HG02852 (cell line): ENCODE data around the gene USF2.
A peak's percentile ranks its signal among the peaks of the same experiment; 100 is the strongest.

Experiments
- ATAC-seq: cut with Tn5 transposase; IDR thresholded peaks from one replicate; pipeline ENCODE4 v1.9.1; 2021; ENCODE audit warnings: mild to moderate bottlenecking, moderate library complexity; ENCODE audit not compliant: unreplicated experiment

Gene USF2

GRCh38 chr19:35240327-35240726, 28.4 kb upstream of the USF2 start:
- ATAC-seq = no peak

DNA sequence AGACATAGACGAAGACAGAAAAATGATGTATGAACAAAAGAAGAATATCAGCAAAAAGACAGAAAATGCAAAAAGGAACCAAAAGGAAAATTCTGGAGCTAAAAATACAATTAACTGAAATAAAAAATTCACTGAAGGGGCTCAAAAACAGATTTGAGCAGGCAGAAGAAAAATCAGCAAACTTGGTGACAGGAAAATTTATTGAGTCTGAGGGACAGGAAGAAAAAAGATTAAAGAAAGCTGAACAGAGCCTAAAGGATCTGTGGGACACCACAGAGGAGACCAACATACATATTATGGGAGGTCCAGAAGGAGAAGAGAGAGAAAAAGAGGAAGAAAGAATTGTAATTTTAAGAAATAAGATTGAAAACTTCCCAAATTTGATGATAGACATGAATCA, 27.3 kb upstream of the USF2 start:
- ATAC-seq = no peak

DNA sequence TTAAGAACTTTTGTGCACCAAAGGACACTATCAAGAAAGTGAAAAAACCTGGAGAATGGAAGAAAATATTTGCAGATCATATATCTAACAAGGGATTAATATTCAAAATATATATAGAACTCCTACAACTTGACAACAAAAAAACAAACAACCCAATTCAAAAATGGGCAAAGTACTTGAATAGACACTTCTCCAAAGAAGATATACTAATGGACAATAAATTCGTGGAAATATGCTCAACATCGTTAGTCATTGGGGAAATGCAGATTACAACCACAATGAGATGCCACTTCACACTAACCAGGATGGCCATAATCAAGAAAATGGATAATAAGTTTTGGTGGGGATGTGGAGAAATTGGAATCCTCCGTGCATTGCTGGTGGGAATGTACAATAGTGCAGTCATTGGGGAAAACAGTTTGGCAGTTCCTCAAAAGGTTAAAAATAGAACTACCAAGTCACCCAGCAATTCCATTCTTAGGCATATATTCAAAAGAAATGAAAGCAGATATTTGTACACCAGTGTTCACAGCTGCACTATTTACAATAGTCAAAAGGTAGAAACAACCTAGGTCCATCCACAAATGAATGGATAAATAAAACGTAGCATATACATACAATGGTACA, 22.2 kb upstream of the USF2 start:
- no peak for ATAC-seq

DNA sequence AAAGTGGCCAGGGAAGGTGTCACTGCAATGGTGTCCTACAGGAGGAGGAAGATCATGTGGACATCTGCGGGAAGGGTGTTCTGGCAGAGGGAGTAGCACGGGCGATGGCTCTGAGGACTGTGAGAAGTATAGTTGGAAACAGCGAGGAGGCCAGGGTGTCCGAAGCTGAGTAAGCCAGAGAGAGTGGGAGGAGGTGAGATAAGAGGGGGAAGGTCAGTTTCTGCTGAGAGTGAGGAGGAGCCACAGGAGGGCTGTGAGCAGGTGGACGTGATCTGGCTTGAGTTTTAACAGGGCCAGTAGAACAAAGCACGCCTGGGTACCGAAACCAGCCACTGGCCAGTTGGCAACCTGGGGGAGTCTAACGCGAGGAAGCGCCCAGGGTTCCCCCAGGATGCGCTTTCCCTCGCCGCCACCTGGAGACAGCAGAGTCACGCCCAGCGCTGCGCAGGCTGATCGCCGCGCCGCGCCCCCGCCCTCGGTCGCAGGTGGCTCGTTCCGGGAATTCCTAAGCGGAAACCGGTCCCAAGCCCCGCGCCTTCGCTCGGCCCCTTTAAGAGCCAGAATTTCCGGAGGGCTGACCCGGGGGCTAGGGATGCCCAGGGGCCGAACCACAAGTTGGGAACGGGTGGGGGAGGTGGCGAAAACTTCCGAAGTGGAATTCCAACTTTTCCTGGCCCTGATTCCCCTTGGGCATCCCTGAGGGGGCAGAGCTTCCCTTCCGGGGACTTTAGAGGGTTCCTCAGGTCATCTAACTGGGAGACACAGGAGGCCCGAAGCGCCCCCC, 21.0 kb upstream of the USF2 start:
- peak; percentile 42 for ATAC-seq

GRCh38 chr19:35248310-35249145, 20.2 kb upstream of the USF2 start, which contains the start of gene LSR:
Gene LSR (plus strand): TSS chr19:35249002. CDS start chr19:35249023, 21 bp downstream.
- ATAC-seq = peak; percentile 74

DNA sequence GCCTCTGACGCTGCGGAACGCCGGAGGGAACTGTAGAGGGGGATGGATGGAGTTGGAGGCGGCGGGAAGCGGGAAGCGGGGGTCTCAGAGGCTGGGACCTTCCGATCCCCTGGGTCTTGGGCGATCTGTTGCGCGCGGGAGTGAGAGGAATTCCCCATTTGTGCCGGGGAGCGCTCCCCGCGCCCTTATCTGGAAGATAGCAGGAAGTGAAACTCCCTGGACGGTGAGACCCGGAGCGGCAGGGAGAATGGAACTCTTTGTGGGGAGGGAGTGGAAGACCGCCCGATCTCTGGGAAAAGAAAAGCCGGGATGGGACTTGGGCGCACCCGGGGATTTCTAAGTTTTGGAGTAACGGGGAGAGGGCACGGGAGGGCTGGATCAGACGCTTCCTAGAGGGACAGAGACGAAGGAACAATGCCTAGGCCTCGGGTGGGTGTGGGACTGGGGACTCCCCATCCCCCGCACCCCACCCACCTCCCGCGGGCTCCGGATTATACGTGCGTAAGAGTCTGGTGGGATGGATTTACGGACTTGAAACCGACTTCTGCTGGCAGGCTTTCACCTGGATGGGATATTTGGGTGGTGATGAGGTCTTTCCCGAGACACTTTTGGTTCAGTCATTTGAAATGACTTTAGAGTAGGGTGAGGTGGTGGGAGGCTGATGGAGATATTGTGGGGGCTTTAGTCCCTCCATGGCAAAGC, 19.5 kb upstream of the USF2 start:
- ATAC-seq = peak; percentile 16

DNA sequence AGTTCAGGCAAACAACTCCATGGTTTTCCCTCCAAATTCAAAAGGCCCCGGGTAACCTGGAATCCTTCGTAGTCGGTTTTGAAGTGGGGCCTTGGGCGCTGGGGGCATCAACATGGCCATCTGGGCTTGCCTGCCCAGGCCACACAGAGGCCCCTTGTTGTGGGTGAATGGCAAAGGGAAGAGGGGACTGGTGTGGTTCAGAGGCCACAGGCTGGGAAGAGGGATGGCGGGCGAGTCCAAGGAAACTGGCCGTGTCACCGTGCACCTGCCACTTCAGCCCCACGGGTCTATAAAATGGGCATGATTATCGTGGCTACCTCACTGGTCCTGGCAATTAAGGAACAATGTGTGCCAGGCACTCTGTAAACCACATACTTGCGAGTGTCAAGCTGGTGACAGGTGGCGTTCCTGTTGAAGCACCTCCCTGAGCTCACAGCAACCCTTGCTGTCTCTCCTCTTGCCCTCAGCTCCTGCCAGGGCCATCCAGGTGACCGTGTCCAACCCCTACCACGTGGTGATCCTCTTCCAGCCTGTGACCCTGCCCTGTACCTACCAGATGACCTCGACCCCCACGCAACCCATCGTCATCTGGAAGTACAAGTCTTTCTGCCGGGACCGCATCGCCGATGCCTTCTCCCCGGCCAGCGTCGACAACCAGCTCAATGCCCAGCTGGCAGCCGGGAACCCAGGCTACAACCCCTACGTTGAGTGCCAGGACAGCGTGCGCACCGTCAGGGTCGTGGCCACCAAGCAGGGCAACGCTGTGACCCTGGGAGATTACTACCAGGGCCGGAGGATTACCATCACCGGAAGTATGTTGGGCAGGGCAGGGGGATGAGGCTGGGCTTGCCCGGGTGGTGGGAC, 18.7 kb upstream of the USF2 start:
- no peak for ATAC-seq

DNA sequence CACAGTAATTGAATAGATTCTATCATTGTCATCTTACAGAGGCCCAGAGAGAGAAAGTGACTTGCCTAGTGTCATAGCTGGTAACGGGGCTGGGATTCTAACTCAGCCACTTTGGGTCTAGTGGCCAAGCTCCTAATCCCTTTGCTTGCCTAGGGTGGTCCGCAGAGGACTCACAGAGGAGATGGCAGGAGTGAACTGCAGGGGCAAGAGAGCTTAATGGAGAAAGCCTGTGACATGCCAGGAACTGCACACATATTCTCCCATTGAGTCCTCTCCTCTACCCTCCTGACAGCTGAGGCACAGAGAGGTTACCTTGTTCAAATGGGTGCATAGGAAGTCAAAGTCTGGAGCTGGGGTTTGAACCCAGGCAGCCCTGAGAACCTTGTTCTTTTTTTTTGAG, 17.3 kb upstream of the USF2 start:
- ATAC-seq = no peak

GRCh38 chr19:35253316-35254286, 15.2 kb upstream of the USF2 start:
- ATAC-seq = no peak

DNA sequence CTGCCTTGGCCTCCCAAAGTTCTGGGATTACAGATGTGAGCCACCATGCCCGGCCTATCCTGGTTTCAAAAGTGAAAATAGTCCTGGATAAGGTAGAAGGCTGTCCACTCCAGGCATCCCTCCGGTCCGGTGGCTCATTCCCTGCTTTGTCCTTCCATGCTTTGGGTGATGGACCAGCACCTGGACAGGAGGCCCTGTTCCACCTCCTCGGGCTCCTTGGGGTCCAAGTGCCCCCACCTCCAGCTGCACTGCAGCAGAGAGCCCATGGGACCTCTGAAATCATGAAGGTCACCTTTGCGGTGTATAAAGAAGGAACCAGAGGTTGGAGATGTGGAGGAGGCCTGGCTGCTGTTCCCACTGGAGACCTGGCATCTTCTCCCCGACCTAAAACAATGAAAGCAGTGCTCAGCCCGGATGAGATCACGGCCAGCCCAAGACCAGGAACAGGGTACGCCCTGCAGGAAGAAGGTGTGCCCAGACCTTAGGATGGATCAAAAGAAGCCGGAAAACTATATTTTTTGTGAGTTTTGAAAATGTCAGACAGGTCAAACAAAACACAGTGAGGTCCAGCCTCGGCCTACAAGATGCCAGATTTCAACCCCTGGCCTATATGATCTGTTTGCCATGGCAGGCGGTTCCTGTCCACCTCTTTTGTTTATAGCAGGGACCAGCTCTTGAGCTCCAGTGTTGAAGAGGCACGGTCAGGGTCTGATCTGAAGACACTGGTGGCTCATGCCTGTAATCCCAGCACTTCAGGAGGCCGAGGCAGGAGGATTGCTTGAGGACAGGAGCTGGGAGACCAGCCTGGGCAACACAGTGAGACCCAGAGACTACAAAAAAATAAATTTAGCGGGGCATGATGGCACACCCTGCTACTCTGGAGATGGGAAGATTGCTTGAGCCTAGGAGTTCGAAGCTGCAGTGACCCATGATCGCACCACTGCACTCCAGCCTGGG, 14.1 kb upstream of the USF2 start:
- no peak for ATAC-seq

DNA sequence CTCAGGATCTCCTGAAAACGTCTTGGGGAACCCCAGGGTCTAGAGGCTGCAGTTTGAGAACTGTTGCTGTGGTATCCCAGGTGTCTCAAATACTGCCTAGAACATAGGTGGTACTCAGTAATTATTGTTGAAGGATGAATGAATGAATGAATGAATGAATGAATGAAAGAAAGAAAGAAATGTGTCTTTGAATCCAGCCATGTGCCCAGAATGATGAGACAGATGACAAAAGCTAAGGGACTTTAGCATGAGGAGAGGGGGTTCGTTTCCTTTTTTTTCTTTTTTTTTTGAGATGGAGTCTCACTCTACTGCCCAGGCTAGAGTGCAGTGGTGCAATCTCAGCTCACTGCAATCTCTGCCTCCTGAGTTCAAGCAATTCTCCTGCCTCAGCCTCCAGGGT, 12.2 kb upstream of the USF2 start:
- no peak for ATAC-seq

DNA sequence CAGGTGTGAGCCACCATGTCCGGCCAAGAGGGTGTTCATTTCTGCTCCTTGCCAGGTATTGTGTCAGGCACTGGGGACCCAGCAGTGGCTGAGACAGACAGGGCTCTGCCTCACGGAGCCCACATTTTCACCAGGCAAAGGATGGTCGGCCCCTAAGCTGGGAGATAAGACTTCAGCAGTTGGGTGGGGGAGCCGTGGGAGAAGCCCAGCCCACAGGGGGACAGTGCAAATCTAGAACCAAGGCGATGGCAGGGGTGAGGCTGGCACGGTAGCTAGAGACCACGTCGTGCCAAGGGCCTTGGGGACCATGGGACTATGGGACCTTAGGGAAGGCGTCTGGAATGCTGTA, 11.7 kb upstream of the USF2 start:
- ATAC-seq = no peak

GRCh38 chr19:35260694-35261304, 8.0 kb upstream of the USF2 start:
- ATAC-seq = no peak

GRCh38 chr19:35261356-35262100, 7.2 kb upstream of the USF2 start:
- no peak for ATAC-seq

GRCh38 chr19:35262101-35262761, 6.5 kb upstream of the USF2 start:
- ATAC-seq = no peak
